HG03135 (cell line): ENCODE measurements around the gene ANKRD66.
"Not testable (repeated sequence)": the region's sequence is repeated elsewhere in the genome, so short reads cannot be mapped to it uniquely, and the experiment has no call there.

Source experiments
- ATAC-seq: cut with Tn5 transposase; IDR thresholded peaks from one replicate; pipeline ENCODE4 v1.9.1; 2021; ENCODE audit warnings: mild to moderate bottlenecking, moderate library complexity; ENCODE audit not compliant: unreplicated experiment

Gene ANKRD66

GRCh38 chr6:46751658-46752057, 4.9 kb downstream of the ANKRD66 start:
- ATAC-seq: no peak

DNA sequence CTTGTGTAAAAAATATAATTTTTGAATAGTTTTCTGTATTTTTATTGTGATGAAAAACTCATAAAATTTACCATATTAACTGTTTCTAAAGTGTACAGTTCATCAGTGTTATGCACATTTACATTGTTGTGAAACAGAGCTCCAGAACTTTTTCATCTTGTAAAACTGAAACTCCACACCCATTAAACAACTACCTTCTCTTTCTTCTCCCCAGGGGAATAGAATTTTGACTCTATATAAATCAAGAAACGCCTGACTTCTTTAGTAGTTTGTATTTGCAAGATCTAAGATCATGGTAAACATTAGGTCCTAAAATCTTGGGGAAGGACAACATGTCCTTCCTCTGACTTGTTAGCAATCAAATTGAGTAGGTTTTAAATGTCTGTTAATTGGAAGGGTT, 9.1 kb downstream of the ANKRD66 start:
- ATAC-seq: no peak

DNA sequence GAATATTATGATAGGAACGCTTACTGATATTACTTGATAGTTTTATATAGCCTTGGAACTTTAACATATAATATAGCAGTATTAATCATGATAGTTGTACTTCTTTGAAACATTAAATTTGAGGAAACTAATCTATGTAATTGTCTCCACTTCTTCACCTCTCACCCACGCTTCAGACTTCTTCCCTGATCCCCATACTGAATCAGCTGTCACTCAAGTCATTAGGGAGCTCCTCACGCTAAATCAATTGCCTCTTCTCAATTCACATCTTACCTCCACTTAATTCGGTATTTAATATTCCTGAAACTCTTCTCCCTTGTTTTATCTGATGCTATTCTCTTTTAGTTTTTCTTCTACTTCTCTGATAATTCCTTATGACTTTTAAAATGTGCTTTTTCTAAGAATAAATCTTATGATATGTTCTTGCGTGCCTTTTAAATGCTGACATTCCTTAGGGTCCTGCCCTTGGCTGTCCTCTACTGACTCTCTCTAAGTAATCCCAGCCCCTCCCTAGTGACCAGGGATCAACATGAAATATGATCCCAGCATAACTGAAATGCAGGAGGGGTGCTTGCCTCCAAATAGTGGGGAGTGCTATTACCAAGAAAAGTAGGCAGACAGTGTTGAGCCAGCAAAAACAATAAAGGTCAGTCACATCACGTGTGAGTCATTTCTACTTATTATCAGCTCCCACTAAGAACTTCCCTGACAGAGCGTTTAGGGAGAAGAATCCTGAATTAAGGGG, 9.9 kb downstream of the ANKRD66 start:
- no peak for ATAC-seq

DNA sequence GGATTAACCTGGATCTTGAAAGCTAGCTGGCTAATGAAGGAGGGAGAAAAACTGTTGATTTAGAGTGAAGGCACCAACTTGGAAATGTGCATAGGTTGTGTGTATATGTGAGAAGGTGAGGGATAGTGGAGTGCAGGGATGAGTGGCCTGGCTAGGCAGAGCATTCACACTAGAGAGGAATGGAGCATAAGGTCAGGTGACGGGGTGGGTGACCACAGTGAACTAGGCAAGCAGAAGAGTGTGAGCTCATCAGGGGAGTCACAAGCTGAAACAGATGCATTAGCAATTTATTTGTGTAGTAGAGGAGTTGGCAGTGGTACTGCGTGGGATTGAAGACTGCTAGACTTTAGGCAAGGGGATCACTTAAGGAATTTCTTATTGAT, 10.5 kb downstream of the ANKRD66 start:
- no peak for ATAC-seq

DNA sequence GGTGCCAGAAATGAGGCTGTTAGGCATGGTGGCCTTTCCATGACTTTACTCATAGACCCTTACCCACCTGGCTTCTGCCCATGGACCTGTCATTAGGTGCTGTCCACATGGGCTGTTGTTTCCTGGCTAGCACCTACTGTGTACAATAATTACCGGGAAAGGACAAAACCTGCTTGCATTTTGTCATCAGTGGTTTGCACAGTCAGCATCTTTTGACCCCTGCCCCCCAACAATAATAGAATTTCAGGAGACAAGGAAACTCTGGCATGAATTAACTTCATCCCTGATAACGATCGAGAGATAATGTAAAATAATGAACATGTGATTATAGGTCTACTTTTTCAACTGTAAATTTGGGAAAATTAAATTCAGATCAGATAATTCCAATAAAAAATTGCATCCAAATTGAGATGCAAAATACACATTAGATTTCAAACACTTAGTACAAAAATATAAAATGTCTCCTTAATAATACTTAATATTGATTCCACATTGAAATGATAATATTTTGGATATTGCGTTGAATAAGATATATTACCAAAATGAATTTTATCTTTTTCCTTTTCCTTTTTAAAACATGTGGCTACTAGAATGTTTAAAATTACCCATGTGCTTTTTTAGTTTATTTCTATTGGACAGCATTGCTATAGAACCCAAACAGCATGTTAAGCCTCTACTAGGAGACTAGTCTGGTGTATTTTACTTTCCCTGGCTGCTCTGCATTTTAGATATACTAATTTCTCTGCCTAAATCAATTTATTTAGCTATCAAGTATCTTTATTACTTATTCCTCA, 12.4 kb downstream of the ANKRD66 start:
- no peak for ATAC-seq

DNA sequence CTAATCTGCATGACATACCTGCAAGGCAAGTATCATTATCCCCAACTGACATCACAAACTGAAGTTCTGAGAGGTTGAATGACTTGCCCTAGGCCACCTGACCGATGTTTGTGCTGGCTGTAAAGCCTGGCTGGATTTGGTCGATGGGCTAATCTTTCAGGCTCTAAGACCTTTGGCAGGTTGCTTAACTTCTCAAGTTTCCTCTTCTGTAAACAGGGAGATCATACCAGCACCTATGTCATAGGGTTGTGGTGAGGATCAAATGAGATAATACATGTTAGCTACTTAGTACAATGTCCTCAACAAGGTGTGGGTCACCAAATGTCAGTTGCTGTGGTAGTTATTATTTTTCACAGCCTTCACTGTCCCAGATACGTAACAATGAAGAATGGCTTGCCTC, 14.2 kb downstream of the ANKRD66 start:
- no peak for ATAC-seq

- ATAC-seq: no peak
Observed at GRCh38 chr6:46763466-46763865, 16.7 kb downstream of the ANKRD66 start.

DNA sequence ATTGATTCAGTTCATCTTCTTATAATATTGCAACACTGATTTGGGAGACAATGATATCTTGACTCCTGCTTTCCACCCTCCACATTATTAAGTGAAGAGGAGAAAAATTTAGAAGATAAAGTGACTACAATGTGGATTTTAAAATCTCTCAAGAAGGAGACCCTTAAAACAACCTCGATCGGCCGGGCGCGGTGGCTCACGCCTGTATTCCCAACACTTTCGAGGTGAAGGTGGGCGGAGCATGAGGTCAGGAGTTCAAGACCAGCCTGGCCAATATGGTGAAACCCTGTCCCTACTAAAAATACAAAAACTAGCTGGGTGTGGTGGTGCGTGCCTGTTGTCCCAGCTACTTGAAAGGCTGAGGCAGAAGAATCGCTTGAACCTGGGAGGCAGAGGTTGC, 17.5 kb downstream of the ANKRD66 start:
- ATAC-seq: not testable (repeated sequence)

DNA sequence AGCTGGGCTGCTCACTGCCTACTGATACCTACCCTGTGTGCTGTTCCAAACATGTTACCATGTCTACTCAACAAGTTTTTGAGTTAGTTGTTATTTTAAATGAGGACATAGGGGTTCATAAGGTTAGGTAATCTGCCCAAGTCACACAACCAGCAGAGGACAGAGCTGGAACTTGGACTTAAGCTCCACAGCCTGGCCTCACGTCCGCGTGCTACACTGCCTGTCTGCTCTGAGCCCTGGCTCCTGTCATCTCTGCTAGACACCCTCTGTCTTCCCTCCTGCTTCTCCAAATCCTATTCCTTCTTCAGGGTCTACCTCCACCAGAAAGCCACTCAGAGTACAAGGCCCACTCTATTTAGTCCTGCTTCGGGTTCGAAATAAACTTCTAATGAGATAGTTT, 18.2 kb downstream of the ANKRD66 start:
- no peak for ATAC-seq

DNA sequence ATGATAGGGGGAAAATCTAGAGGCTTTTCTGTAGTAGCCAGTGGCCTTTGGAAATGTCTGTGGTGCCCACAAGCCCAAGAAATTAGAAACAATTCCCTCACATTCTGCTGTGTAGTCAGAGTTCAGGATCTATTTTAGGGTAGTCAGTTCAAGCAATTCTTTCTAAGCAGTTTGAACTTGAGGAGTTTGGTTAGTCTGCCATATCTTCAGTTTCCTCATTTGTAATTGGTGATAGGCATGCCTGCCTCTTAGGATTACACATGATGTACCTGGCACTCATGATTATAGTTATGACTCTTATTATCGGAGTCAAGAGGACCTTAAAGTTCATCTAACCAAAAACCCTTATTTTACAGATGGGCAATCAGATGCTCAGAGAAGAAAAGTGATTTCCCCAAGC, 25.3 kb downstream of the ANKRD66 start:
- no peak for ATAC-seq

GRCh38 chr6:46772762-46773161, 26.0 kb downstream of the ANKRD66 start:
- no peak for ATAC-seq

- ATAC-seq: no peak
Observed at GRCh38 chr6:46773201-46773855, 26.6 kb downstream of the ANKRD66 start.

- ATAC-seq: not testable (repeated sequence)
Observed at GRCh38 chr6:46774736-46775135, 28.0 kb downstream of the ANKRD66 start.

- ATAC-seq: no peak
Observed at GRCh38 chr6:46776070-46776712, 29.5 kb downstream of the ANKRD66 start.

DNA sequence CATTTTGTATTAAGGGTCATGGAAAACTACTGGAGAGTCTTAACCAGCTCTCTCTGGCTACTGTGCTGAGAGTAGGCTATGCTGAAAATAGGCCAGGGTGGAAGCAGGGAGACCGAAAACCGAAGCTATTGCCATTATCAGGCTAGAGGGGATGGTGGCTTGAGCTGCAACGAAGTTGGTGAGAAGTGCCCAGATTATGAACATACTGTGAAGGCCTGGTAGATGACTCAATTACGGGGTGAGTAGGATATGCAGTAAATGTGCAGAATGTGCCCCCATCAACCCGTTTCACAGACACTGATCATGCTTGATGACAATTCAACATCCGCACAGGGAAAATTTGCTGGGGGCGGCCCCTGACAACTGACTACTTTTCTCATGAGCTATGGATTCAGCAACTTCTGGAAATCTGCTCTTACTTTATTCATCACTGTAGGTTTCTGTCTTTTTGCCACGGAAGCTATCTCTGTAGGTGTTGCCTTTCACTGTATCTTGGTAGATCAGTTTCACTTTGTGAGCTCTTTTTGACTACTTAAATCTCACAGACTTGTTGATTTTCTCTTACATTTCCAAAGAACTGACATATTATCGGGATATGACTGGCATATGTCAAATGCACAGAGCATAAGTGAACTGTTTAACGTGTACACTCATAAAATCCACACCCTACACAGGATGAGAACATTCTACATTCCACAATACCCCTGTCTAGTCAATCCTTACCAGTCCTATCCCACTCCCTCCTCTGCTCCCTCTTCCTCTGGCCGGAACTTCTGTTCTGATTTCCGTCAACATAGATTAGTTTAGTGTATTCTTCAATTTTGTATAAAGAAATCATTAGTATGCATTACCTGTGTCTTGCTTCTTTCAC, 31.0 kb downstream of the ANKRD66 start:
- no peak for ATAC-seq

DNA sequence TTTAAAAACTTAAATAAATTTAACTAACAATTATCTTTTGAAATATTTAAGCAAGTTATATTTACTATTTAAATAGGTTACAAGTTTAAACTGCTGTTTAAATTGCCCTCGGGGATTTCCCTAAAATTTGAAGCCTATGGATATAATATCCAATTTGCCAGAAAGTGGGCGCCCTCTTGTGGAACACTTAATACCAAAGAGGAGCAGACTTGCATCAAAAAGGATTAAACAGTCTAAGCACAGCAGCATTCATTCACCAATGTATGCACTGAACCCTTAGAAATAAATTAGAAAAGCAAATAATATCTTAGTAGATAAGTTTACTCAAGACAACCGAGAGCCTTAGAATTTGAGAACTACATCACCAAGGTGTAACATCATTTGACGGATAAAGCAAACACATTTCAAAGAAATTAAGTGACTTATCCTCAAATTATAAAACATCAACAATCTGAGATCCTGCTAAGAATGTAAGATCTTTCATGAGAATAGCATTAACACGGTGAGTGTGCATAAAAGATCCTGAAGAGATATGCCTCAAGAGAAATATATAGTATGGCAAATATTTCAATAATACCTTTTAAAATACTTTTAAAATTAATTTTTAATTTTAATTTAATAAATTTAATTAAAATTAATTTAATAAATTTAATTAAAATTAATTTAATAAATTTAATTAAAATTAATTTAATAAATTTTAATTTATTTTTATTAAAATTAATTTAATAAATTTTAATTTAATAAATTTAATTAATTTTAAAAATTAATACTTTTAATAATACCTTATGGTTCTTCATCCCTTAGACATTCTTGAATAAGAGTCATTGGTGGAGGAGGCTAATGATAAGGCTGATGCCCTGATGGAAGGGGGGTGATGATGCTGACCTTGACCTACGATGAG, 35.0 kb downstream of the ANKRD66 start:
- ATAC-seq: no peak

- ATAC-seq: no peak
Observed at GRCh38 chr6:46784535-46784934, 37.8 kb downstream of the ANKRD66 start.

GRCh38 chr6:46787871-46788540, 41.3 kb downstream of the ANKRD66 start:
- ATAC-seq: no peak

DNA sequence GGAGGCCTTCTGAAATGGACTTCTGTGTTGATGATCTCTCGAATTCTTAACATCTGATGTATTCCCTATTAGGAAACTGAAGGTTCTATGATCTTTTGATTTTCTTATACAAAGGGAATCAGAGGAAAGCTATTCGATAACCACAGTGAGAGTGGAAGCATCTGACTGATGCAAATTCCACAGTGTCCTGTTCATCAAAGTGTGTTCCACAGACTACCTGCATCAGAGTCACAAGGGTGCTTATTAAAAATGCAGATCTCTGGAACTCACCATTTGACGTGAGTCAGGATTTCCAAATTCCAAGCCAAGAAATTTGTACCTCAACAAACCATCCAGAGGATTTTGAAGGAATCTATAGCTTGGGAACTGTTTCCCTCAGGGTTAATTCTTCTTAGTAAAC, 42.1 kb downstream of the ANKRD66 start:
- ATAC-seq: no peak
